RWPE2 (cell line): ENCODE measurements around the gene RC3H2.
"Not testable (repeated sequence)": the region's sequence is repeated elsewhere in the genome, so short reads cannot be mapped to it uniquely, and the experiment has no call there.

Experiments used
- ATAC-seq: fragments of 200-7000 bp; cut with Tn5 transposase; 3 replicates; pipeline ENCODE4 v1.9.1; 2021; ENCODE audit warnings: low read depth
- DNase-seq: peaks from one replicate; pipeline ENCODE4 v3.0.0-alpha.2; 2020; ENCODE audit warnings: low spot score
- H3K27ac ChIP-seq: fragments of 450-650 bp; 2 replicates; pipeline ENCODE4 v1.5.1; 2017; ENCODE audit warnings: mild to moderate bottlenecking; ENCODE audit not compliant: poor library complexity, severe bottlenecking
- H3K27me3 ChIP-seq: fragments of 250-450 bp; sonication (Bioruptor Pico); 2 replicates; pipeline ENCODE4 v1.5.1; 2021; ENCODE audit warnings: mild to moderate bottlenecking, moderate library complexity; ENCODE audit not compliant: insufficient read depth, poor library complexity, severe bottlenecking
- H3K36me3 ChIP-seq: fragments of 250-450 bp; sonication (Bioruptor Pico); 2 replicates; pipeline ENCODE4 v1.5.1; 2020; ENCODE audit warnings: low read depth, mild to moderate bottlenecking, moderate library complexity
- H3K4me1 ChIP-seq: fragments of 250-450 bp; sonication (Bioruptor Pico); 2 replicates; pipeline ENCODE4 v1.5.1; 2021; ENCODE audit warnings: mild to moderate bottlenecking, moderate library complexity; ENCODE audit not compliant: insufficient read depth, poor library complexity, severe bottlenecking
- H3K4me3 ChIP-seq: fragments of 250-450 bp; sonication (Bioruptor Pico); 2 replicates; pipeline ENCODE4 v1.5.1; 2021; ENCODE audit warnings: mild to moderate bottlenecking, moderate library complexity; ENCODE audit not compliant: severe bottlenecking
- H3K9me3 ChIP-seq: fragments of 250-450 bp; sonication (Bioruptor Pico); 2 replicates; pipeline ENCODE4 v1.5.1; 2021; ENCODE audit warnings: mild to moderate bottlenecking, moderate library complexity; ENCODE audit not compliant: severe bottlenecking
- CTCF ChIP-seq: fragments of 450-650 bp; IDR thresholded peaks from one replicate; pipeline ENCODE4 v1.5.1; 2017; ENCODE audit warnings: mild to moderate bottlenecking, moderate library complexity; ENCODE audit not compliant: poor library complexity, severe bottlenecking

Gene RC3H2

GRCh38 chr9:122837266-122837850 is 67.8 kb downstream of the RC3H2 start:
- no peak overlapping the region for H3K4me3 ChIP-seq

GRCh38 chr9:122835313-122835731 is 69.8 kb downstream of the RC3H2 start:
- no peak for TF ChIP-seq CTCF
- H3K9me3 ChIP-seq: no peaks in the 10 kb centered on the region
- no peaks in the 10 kb centered on the region for H3K36me3 ChIP-seq
- DNase-seq (no peak), ATAC-seq (0 out of 3 replicates have a peak, but pooled peaks have one; percentile 25)
- H3K27ac ChIP-seq: no peak overlapping the region
- H3K4me1 ChIP-seq: no peaks in the 10 kb centered on the region
- no peak overlapping the region for H3K4me3 ChIP-seq
- H3K27me3 ChIP-seq: no peaks in the 10 kb centered on the region

More at GRCh38 chr9:122837266-122837850, 67.8 kb downstream of the RC3H2 start:
- no peak for DNase-seq
- TF ChIP-seq CTCF: no peak
- Histone ChIP-seq H3K4me1 (no peaks in the 10 kb centered on the region), H3K27ac (no peak overlapping the region), H3K36me3 (no peaks in the 10 kb centered on the region), H3K9me3 (no peaks in the 10 kb centered on the region), H3K27me3 (no peaks in the 10 kb centered on the region)
- no peak for ATAC-seq

GRCh38 chr9:122832194-122832593 is 73.0 kb downstream of the RC3H2 start:
- TF ChIP-seq CTCF: no peak
- peaks cover 3% of the 10 kb centered on the region for H3K4me1 ChIP-seq

GRCh38 chr9:122828965-122829284 is 76.2 kb downstream of the RC3H2 start:
- H3K4me1 ChIP-seq, H3K9me3 ChIP-seq, H3K27me3 ChIP-seq, ATAC-seq, DNase-seq: not testable (repeated sequence)
- Histone ChIP-seq H3K4me3 (peak overlapping the region; percentile 71), H3K27ac (peak overlapping the region; percentile 79), H3K36me3 (peaks cover 28% of the 10 kb centered on the region)

More at GRCh38 chr9:122832194-122832593, 73.0 kb downstream of the RC3H2 start:
- Histone ChIP-seq H3K27me3 (no peaks in the 10 kb centered on the region), H3K4me3 (no peak overlapping the region), H3K36me3 (no peaks in the 10 kb centered on the region), H3K27ac (no peak overlapping the region), H3K9me3 (no peaks in the 10 kb centered on the region)
- ATAC-seq (no peak), DNase-seq (no peak)

- Histone ChIP-seq H3K4me1 (peaks cover 7% of the 10 kb centered on the region), H3K4me3 (peak overlapping the region; percentile 71), H3K9me3 (no peaks in the 10 kb centered on the region), H3K27me3 (no peaks in the 10 kb centered on the region), H3K36me3 (peaks cover 38% of the 10 kb centered on the region), H3K27ac (peak overlapping the region; percentile 79)
- no peak for DNase-seq
- ATAC-seq: peak; percentile 34
- no peak for TF ChIP-seq CTCF
Observed at GRCh38 chr9:122827761-122828093, 77.4 kb downstream of the RC3H2 start.
